Measurements from ENCODE around the gene NUP42. TPM values are rescaled to one million over a fixed set of nuclear protein-coding genes. Genes with fewer than 3 reads are reported as not detected.

Gene NUP42
- total and polyA plus RNA-seq, 10 of the 15 experiments (the other 5 are each of a cell fraction or from before 2014, with no cell fraction given): 48.6 to 124 (median 74.3) TPM

DNA sequence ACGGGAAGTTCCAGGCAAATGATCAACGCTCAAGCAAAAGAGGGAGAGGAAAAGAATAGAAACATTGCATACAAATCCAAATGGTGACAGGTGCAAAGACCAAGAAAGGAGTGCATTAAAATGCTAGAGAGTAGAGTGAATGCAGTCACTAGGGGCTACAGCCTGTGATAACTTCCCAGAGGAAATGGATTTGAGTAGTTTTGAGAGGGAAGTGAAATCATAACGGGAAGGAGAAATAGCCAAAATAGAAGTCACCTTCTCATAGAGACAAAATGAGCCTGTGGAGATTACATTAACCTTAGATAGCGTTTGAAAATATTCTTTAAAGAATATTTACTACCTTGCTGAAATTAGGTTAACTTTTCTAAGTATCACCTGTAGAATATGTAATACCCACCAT is 26.5 kb downstream of the NUP42 start:
- Histone ChIP-seq H3K27me3 (replicated peaks in 1 of 2; ENCODE audit: control insufficient read depth in 2 of 2, insufficient read depth in 2 of 2, low read length in 1 of 2) (no peaks in the 10 kb centered on the region), H2AFZ (ENCODE audit: control insufficient read depth, low read depth, low read length) (no peak overlapping the region), H3K4me3 (no peak overlapping the region), H3K4me2 (ENCODE audit: control insufficient read depth, insufficient read depth) (no peak overlapping the region), H3K9ac (ENCODE audit: control insufficient read depth, insufficient read depth, low read length) (no peak overlapping the region), H3K27ac (ENCODE audit: control insufficient read depth, insufficient read depth) (no peak overlapping the region), H3K9me3 (replicated peaks; ENCODE audit: control insufficient read depth, insufficient read depth, low read length) (no peaks in the 10 kb centered on the region; the same call in 2 of the 3 replicates), H3K4me1 (ENCODE audit: control insufficient read depth, insufficient read depth, low read length) (no peaks in the 10 kb centered on the region), H4K20me1 (ENCODE audit: control insufficient read depth, insufficient read depth) (no peaks in the 10 kb centered on the region), H3K36me3 (ENCODE audit: control insufficient read depth in 2 of 2, insufficient read depth in 2 of 2, low read length in 1 of 2) (peaks cover 0 to under 1% of the 10 kb centered on the region in 2 experiments; a peak in 1 of 4 replicates), H3K79me2 (ENCODE audit: control insufficient read depth, insufficient read depth, low read length) (no peaks in the 10 kb centered on the region)
- 63% methylated on average over 4 of the region's 4 CpGs for WGBS (ENCODE audit: insufficient coverage, insufficient replicate concordance, low lambda C conversion rate, missing lambda C conversion rate)
- BruUV-seq (replicated peaks): no TSS peak
- ATAC-seq: no peak
- no peak for DNase-seq (ENCODE audit: low read depth, low spot score)
- no peak for FAIRE-seq
- POLR2A ChIA-PET: no interaction called here
- in situ Hi-C loops (cut with MboI) (no loop called here), intact Hi-C loops (cut with micrococcal nuclease; ENCODE audit: unreplicated experiment) (no loop called here)
- RAD21 ChIA-PET (ENCODE audit: unreplicated experiment): no interaction called here
- TF ChIP-seq FOXM1 (IDR thresholded peaks at IDR 0.05; ENCODE audit: low read depth, low read length) (no peak), STAT3 (IDR thresholded peaks at IDR 0.05; ENCODE audit: low read depth, low read length) (no peak), SREBF1 (IDR thresholded peaks at IDR 0.05; ENCODE audit: low read length) (no peak), PBX3 (IDR thresholded peaks at IDR 0.05; ENCODE audit: insufficient replicate concordance, low read depth, low read length) (no peak), MTA2 (IDR thresholded peaks at IDR 0.05; ENCODE audit: low read depth) (no peak), SUZ12 (IDR thresholded peaks at IDR 0.05; ENCODE audit: unreplicated experiment) (no peak), BCL3 (IDR thresholded peaks at IDR 0.05; ENCODE audit: borderline replicate concordance, insufficient read depth, low read depth, low read length, poor library complexity, severe bottlenecking) (no peak), ZNF24 (IDR thresholded peaks at IDR 0.05) (no peak), CEBPZ (IDR thresholded peaks at IDR 0.05; ENCODE audit: low read depth, low read length) (no peak), MEF2A (IDR thresholded peaks at IDR 0.05; ENCODE audit: insufficient read depth, low read depth, low read length) (no peak), HDGF (IDR thresholded peaks at IDR 0.05) (no peak), SIN3A (IDR thresholded peaks at IDR 0.05; ENCODE audit: low read depth, low read length) (no peak), NR2C2 (IDR thresholded peaks at IDR 0.05; ENCODE audit: borderline replicate concordance, control insufficient read depth, insufficient read length, low read depth) (no peak), TARDBP (IDR thresholded peaks at IDR 0.05; ENCODE audit: borderline replicate concordance) (no peak), SMC3 (IDR thresholded peaks at IDR 0.05; ENCODE audit: borderline replicate concordance, low read length) (no peak)
- TF ChIP-seq, protein P1, sequence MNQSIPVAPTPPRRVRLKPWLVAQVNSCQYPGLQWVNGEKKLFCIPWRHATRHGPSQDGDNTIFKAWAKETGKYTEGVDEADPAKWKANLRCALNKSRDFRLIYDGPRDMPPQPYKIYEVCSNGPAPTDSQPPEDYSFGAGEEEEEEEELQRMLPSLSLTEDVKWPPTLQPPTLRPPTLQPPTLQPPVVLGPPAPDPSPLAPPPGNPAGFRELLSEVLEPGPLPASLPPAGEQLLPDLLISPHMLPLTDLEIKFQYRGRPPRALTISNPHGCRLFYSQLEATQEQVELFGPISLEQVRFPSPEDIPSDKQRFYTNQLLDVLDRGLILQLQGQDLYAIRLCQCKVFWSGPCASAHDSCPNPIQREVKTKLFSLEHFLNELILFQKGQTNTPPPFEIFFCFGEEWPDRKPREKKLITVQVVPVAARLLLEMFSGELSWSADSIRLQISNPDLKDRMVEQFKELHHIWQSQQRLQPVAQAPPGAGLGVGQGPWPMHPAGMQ (IDR thresholded peaks at IDR 0.05; ENCODE audit: borderline replicate concordance): no peak
- SMC1A ChIA-PET (ENCODE audit: uncharacterized antibody, unreplicated experiment): no interaction called here
- CTCF ChIA-PET: no interaction called here
